Stomach (tissue), 9 donors: ENCODE data around the gene SMIM35. TPM values are rescaled to one million over a fixed set of nuclear protein-coding genes. Genes with fewer than 3 reads are reported as not detected.

Experiments
- DNase-seq, 2 donors: peaks; one replicate each; pipeline versions ENCODE4 v3.0.0 to v3.0.0-alpha.2; 2013 to 2019
- H3K27ac ChIP-seq, 5 donors: fragments of 200-600 bp in 4 of 5; sonication (generic) in 4 of 5; one replicate each; pipeline ENCODE4 v1.5.1; 2013 to 2019; ENCODE audit warnings: mild to moderate bottlenecking in 1 of 5, moderate library complexity in 1 of 5
- H3K27me3 ChIP-seq, 3 donors: fragments of 200-600 bp; sonication (generic); one replicate each; pipeline ENCODE4 v1.5.1; 2017 to 2019; ENCODE audit warnings: mixed run types in 1 of 3
- H3K36me3 ChIP-seq, 4 donors: fragments of 200-600 bp; sonication (generic); 1 replicate in 3 of 4; 2 replicates in 1 of 4; pipeline ENCODE4 v1.5.1; 2016 to 2019
- H3K4me1 ChIP-seq, 4 donors: fragments of 200-600 bp; sonication (generic); one replicate each; pipeline ENCODE4 v1.5.1; 2016 to 2019
- H3K4me3 ChIP-seq, 4 donors: fragments of 200-600 bp; sonication (generic) in 3 of 4; one replicate each; pipeline ENCODE4 v1.5.1; 2016 to 2019; ENCODE audit warnings: mild to moderate bottlenecking in 1 of 4
- H3K9me3 ChIP-seq, 4 donors: fragments of 200-600 bp; sonication (generic); one replicate each; pipeline ENCODE4 v1.5.1; 2016 to 2019
- EP300 ChIP-seq: sonication (generic); formaldehyde crosslinking; IDR thresholded peaks from one replicate; pipeline ENCODE4 v1.6.1; 2017; ENCODE audit warnings: antibody characterized with exemption
- POLR2A ChIP-seq, 4 donors: fragments of 450-650 bp; IDR thresholded peaks; one replicate each; pipeline ENCODE4 v1.6.1; 2016; ENCODE audit warnings: antibody characterized with exemption in 4 of 4, control low read depth in 2 of 4, mild to moderate bottlenecking in 1 of 4, moderate library complexity in 1 of 4
- POLR2AphosphoS5 ChIP-seq, 3 donors: sonication (generic); formaldehyde crosslinking; IDR thresholded peaks; one replicate each; pipeline ENCODE4 v1.6.1; 2016; ENCODE audit warnings: antibody characterized with exemption in 3 of 3
- WGBS, 5 donors: extraction: QIAGEN DNeasy Blood & Tissue Kit in 3 of 5; methylation state at CpG; one replicate each; pipeline versions ENCODE4 v1.1.5 to v1.1.7; 2013 to 2018; 5-methylcytosine and 5-hydroxymethylcytosine counted together
- intact Hi-C: fragments of 100-400 bp; cut with DNase I; formaldehyde crosslinking; loops from one replicate; pipeline ENCODE4 v1.15.1; 2023; ENCODE audit warnings: low total_unique reads
- polyA plus RNA-seq, 3 donors: library from polyadenylated mRNA; stranded (reverse); fragments of 200-250 nt; gene quantifications; one replicate each; pipeline ENCODE4 v1.2.3, GENCODE V29; 2013
- total RNA-seq, 5 donors: library from RNA; depleted of rRNA; stranded (reverse); fragments of >200 nt; gene quantifications; one replicate each; pipeline versions ENCODE4 v1.1.0 to v1.2.3, GENCODE V29; 2014 to 2016
- TF ChIP-seq, protein P1 (sequence below), 7 experiments: fragments of 450-650 bp in 4 of 7; fragments of 200-600 bp in 3 of 7; sonication (generic) in 3 of 7; IDR thresholded peaks; one replicate each; pipeline ENCODE4 v1.5.1; 2016 to 2019; ENCODE audit warnings: antibody characterized with exemption in 7 of 7, control low read depth in 2 of 7, mild to moderate bottlenecking in 1 of 7
- donor health status: healthy with polysubstance abuse.
- donor health status: Bipolar disorder and iron deficiency.
- donor health status: healthy.

The SMIM35 gene
- total and polyA plus RNA-seq, 8 donors, result 0.03 TPM; not detected in 7

DNA sequence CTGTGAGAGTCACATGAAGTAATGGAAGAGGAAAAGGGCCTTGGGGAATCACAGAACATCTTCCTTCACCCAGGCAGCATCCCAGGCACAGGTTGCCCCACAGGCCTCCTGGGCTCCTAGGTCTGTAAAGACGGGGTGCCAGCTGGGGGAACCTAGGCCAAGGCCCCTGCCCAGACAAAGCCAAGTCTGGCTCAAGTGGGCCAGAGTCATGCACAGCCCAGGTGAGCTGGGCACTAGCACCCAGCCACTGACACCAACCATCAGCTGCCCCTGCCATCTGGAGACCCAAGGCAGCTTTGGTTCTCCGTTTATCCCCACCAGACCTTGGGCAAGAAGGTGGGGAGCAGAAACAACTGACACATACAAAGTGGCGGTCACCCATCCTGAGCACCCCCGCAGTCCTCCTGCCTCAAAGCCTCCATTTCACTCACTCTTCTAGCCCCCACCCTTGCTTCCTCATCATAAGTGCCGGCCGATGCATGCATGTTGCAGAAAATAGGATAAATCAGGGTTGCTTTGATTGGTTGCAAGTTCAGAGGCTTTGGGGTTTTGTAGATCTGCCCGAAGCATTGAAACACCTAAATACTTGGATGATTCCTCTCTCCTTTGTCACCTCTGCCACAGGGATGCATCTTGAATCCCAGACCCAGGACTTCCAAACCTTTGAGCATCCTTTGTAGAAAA lies 36.4 kb downstream of the SMIM35 start:
- Histone ChIP-seq H3K27ac (no peak overlapping the region), H3K4me3 (no peak overlapping the region), H3K36me3 (no peaks in the 10 kb centered on the region), H3K27me3 (no peaks in the 10 kb centered on the region), H3K9me3 (no peaks in the 10 kb centered on the region), H3K4me1 (peaks cover 0 to 6% (median 0%) of the 10 kb centered on the region in 4 donors)
- DNase-seq, result peak in 1 of 2 donors; percentile 9
- intact Hi-C loops, result loop anchor here (10.0 kb wide), 1 partner anchor 106 kb away; no protein-coding TSS in a partner anchor
- 87 to 92% (median 91%) methylated on average over 4 to 7 of the region's 7 CpGs for WGBS, 5 donors
- TF ChIP-seq, protein P1, sequence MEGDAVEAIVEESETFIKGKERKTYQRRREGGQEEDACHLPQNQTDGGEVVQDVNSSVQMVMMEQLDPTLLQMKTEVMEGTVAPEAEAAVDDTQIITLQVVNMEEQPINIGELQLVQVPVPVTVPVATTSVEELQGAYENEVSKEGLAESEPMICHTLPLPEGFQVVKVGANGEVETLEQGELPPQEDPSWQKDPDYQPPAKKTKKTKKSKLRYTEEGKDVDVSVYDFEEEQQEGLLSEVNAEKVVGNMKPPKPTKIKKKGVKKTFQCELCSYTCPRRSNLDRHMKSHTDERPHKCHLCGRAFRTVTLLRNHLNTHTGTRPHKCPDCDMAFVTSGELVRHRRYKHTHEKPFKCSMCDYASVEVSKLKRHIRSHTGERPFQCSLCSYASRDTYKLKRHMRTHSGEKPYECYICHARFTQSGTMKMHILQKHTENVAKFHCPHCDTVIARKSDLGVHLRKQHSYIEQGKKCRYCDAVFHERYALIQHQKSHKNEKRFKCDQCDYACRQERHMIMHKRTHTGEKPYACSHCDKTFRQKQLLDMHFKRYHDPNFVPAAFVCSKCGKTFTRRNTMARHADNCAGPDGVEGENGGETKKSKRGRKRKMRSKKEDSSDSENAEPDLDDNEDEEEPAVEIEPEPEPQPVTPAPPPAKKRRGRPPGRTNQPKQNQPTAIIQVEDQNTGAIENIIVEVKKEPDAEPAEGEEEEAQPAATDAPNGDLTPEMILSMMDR (IDR thresholded peaks at IDR 0.05), result no peak
- TF ChIP-seq EP300 (no peak), POLR2AphosphoS5 (IDR thresholded peaks at IDR 0.05) (no peak), POLR2A (IDR thresholded peaks at IDR 0.05) (no peak)

DNA sequence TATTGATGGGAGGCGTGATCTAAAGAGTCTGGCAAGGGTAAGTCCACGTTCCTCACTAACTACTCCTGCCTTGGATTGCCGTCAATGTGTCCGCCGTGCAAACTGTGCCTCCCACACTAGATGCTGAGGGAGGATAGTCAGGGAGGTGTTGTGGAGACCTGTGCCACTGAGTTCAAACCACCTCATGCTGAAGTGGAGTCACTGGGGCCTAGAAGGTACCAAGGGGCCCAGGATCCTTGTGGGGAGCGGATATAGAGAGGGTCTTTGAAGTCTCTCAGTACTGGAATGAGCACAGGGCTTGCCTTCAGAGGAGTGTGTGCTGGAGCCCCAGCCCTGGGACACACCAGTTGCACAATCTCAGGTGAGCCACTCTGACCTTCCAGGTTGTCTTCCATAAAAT lies 37.0 kb downstream of the SMIM35 start:
- Histone ChIP-seq H3K36me3 (no peaks in the 10 kb centered on the region), H3K4me1 (peaks cover 0 to 6% (median 0%) of the 10 kb centered on the region in 4 donors), H3K27ac (no peak overlapping the region), H3K27me3 (no peaks in the 10 kb centered on the region), H3K4me3 (no peak overlapping the region), H3K9me3 (no peaks in the 10 kb centered on the region)
- 92 to 96% (median 93%) methylated on average over 6 of the region's 6 CpGs for WGBS, 5 donors
- peak in 1 of 2 donors; percentile 4 for DNase-seq
- TF ChIP-seq, protein P1 (IDR thresholded peaks at IDR 0.05), result no peak
- no peak for TF ChIP-seq POLR2A (IDR thresholded peaks at IDR 0.05)
- no peak for TF ChIP-seq POLR2AphosphoS5 (IDR thresholded peaks at IDR 0.05)
- TF ChIP-seq EP300, result no peak
- intact Hi-C loops, result loop anchor here (10.0 kb wide), 1 partner anchor 105 kb away; no protein-coding TSS in a partner anchor

DNA sequence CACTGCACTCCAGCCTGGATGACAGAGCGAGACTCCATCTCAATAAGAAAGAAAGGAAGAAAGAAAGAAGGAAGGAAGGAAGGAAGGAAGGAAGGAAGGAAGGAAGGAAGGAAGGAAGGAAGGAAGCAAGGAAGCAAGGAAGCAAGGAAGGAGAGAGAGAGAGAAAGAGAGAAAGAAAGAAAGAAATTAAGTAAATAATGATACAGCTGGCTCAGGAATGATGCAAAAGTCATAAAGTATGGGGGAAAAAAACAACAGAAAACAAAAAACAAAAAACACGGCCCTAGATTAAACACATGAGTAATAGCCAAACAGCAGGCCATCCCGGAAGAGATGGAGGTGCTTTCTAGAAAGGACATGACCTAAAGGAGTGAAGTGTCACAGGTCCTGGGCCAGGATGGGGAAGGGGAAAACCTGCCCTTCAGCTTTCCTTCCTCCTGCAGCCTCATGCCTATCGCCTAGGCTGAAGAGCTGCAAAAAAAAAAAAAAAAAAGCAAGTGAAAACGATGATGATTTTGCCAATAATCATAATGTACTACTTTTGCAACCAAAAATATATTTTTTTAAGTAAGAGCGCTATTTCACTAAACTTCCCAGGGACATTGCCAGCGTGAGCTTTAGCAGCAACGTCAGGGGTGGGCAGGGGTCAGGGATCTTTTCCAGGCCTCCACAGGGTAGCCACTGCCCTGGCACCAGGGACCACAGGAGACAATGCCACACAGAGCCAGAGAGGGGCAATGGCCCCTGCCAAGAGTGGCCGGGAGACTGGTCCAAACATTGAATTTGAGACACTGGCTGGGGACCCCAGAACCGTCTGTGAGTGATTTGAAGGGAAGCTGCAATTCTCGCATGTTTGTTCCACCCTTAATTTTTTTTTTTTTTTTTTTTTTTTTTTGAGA lies 38.0 kb downstream of the SMIM35 start:
- peak in 1 of 2 donors; percentile 20 for DNase-seq
- 65 to 73% (median 70%) methylated on average over 11 of the region's 11 CpGs for WGBS, 5 donors
- H3K27me3 ChIP-seq, result no peaks in the 10 kb centered on the region
- H3K36me3 ChIP-seq, result no peaks in the 10 kb centered on the region
- no peaks in the 10 kb centered on the region for H3K9me3 ChIP-seq
- TF ChIP-seq POLR2A (IDR thresholded peaks at IDR 0.05) (no peak), POLR2AphosphoS5 (IDR thresholded peaks at IDR 0.05) (no peak), EP300 (no peak)
- TF ChIP-seq, protein P1 (IDR thresholded peaks at IDR 0.05), result no peak
- intact Hi-C loops, result no loop called here
- H3K4me1 ChIP-seq, result peaks cover 0 to 6% (median 0%) of the 10 kb centered on the region in 4 donors
- H3K4me3 ChIP-seq, result no peak overlapping the region
- no peak overlapping the region for H3K27ac ChIP-seq

DNA sequence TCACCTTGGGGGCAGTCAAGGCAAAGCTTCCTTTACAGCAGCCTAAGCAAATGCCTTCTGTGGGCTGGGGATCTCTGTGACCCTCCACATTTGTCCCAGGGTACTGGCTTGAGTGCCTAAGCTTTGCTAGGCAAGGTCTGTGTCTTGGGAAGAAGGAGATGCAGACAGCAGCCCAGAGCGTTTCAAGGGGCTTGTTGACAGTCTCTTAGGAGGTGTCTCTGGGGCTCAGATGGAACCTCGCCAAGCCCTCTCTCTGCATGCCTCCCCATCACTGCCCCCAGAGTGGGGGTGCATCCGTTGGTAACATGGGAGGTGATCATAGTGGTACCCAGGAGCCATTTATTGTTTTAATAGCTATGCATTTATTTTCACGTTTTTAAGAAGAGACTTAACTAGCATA lies 39.0 kb downstream of the SMIM35 start:
- no peaks in the 10 kb centered on the region for H3K9me3 ChIP-seq
- no peak for DNase-seq
- no peaks in the 10 kb centered on the region for H3K27me3 ChIP-seq
- H3K27ac ChIP-seq, result no peak overlapping the region
- no peaks in the 10 kb centered on the region for H3K36me3 ChIP-seq
- intact Hi-C loops, result no loop called here
- WGBS, 5 donors, result 62 to 83% (median 78%) methylated on average over 4 of the region's 4 CpGs
- no peak for TF ChIP-seq POLR2AphosphoS5 (IDR thresholded peaks at IDR 0.05)
- no peak for TF ChIP-seq POLR2A (IDR thresholded peaks at IDR 0.05)
- TF ChIP-seq EP300, result no peak
- TF ChIP-seq, protein P1 (IDR thresholded peaks at IDR 0.05), result no peak
- H3K4me1 ChIP-seq, result no peaks in the 10 kb centered on the region
- no peak overlapping the region for H3K4me3 ChIP-seq
